Gastroesophageal sphincter (tissue), 4 donors: ENCODE data around the gene HLA-DPB1. TPM values are rescaled to one million over a fixed set of nuclear protein-coding genes. Genes with fewer than 3 reads are reported as not detected.

Source experiments
- ATAC-seq: fragments of 150-250 bp; one replicate; pipeline ENCODE4 v1.9.1; 2016; ENCODE audit warnings: mild to moderate bottlenecking, moderate library complexity
- H3K27ac ChIP-seq, 4 donors: fragments of 200-600 bp; sonication (generic) in 3 of 4; 1 replicate in 3 of 4; 2 replicates in 1 of 4; pipeline ENCODE4 v1.5.1; 2016 to 2019
- H3K27me3 ChIP-seq: fragments of 200-600 bp; sonication (generic); one replicate; pipeline ENCODE4 v1.5.1; 2019
- H3K36me3 ChIP-seq, 2 donors: fragments of 200-600 bp; sonication (generic); one replicate each; pipeline ENCODE4 v1.5.1; 2019; ENCODE audit warnings: control low read depth in 1 of 2
- H3K4me1 ChIP-seq, 3 donors: fragments of 200-600 bp; sonication (generic); 1 replicate in 2 of 3; 2 replicates in 1 of 3; pipeline ENCODE4 v1.5.1; 2016 to 2019; ENCODE audit warnings: control low read depth in 2 of 3
- H3K4me3 ChIP-seq, 2 donors: fragments of 200-600 bp; sonication (generic); one replicate each; pipeline ENCODE4 v1.5.1; 2019; ENCODE audit warnings: mild to moderate bottlenecking in 1 of 2, moderate library complexity in 1 of 2
- H3K9me3 ChIP-seq, 3 donors: fragments of 200-600 bp; sonication (generic); one replicate each; pipeline ENCODE4 v1.5.1; 2017 to 2019; ENCODE audit warnings: control low read depth in 2 of 3
- EP300 ChIP-seq: sonication (generic); formaldehyde crosslinking; IDR thresholded peaks from one replicate; pipeline ENCODE4 v1.6.1; 2017; ENCODE audit warnings: antibody characterized with exemption, mild to moderate bottlenecking
- POLR2A ChIP-seq, 2 donors: fragments of 450-650 bp; IDR thresholded peaks; one replicate each; pipeline ENCODE4 v1.6.1; 2017; ENCODE audit warnings: antibody characterized with exemption in 2 of 2, mild to moderate bottlenecking in 2 of 2, moderate library complexity in 1 of 2
- POLR2AphosphoS5 ChIP-seq: sonication (generic); formaldehyde crosslinking; IDR thresholded peaks from one replicate; pipeline ENCODE4 v1.6.1; 2017; ENCODE audit warnings: antibody characterized with exemption
- WGBS, 2 donors: methylation state at CpG; one replicate each; pipeline ENCODE4 v1.1.5; 2018; ENCODE audit warnings: low coverage in 1 of 2; 5-methylcytosine and 5-hydroxymethylcytosine counted together
- total RNA-seq, 4 donors: library from RNA; depleted of rRNA; stranded (reverse); fragments of >200 nt; gene quantifications; one replicate each; pipeline ENCODE4 v1.1.0, GENCODE V29; 2016
- TF ChIP-seq, protein P1 (sequence below), 4 experiments: fragments of 200-600 bp in 2 of 4; fragments of 450-650 bp in 2 of 4; sonication (generic) in 1 of 4; IDR thresholded peaks; one replicate each; pipeline ENCODE4 v1.5.1; 2017 to 2019; ENCODE audit warnings: antibody characterized with exemption in 4 of 4, mild to moderate bottlenecking in 2 of 4, moderate library complexity in 2 of 4

HLA-DPB1 gene
- total RNA-seq, 4 donors from 2014 or later = 32.1 to 86.3 (median 66.9) TPM

DNA sequence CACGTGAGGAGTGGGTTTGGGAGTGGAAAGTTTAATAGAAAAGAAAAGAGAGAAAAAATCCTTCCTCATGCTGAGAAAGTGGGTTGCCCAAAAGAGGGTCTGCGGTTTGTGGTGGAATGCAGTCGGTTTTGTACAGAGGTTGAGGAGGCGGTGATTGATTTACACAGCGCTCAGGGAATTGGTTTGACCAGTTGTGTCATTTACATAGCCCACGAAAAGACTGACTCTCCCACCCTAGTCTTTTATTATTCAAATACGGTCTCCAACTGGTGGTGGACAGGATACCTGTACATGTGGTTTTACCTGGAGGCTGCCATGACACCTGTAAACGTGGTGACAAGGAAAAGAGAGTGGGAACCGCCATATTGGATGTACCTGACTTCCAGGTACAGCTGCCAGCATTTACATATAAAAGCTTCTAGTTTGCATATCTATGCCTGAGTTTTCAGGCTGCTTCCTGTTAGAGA, 42.1 kb downstream of the HLA-DPB1 start:
- H3K4me3 ChIP-seq = no peak overlapping the region
- H3K9me3 ChIP-seq = no peaks in the 10 kb centered on the region
- WGBS, 2 donors = 13 to 25% methylated on average over 7 to 9 of the region's 9 CpGs
- TF ChIP-seq, protein P1, sequence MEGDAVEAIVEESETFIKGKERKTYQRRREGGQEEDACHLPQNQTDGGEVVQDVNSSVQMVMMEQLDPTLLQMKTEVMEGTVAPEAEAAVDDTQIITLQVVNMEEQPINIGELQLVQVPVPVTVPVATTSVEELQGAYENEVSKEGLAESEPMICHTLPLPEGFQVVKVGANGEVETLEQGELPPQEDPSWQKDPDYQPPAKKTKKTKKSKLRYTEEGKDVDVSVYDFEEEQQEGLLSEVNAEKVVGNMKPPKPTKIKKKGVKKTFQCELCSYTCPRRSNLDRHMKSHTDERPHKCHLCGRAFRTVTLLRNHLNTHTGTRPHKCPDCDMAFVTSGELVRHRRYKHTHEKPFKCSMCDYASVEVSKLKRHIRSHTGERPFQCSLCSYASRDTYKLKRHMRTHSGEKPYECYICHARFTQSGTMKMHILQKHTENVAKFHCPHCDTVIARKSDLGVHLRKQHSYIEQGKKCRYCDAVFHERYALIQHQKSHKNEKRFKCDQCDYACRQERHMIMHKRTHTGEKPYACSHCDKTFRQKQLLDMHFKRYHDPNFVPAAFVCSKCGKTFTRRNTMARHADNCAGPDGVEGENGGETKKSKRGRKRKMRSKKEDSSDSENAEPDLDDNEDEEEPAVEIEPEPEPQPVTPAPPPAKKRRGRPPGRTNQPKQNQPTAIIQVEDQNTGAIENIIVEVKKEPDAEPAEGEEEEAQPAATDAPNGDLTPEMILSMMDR (IDR thresholded peaks at IDR 0.05) = no peak
- no peak for TF ChIP-seq POLR2A (IDR thresholded peaks at IDR 0.05)
- no peak for TF ChIP-seq POLR2AphosphoS5
- no peak for TF ChIP-seq EP300
- no peaks in the 10 kb centered on the region for H3K36me3 ChIP-seq
- no peak for ATAC-seq
- peaks cover 63% of the 10 kb centered on the region for H3K27me3 ChIP-seq
- H3K27ac ChIP-seq = no peak overlapping the region
- peaks cover 0 to 10% (median 4%) of the 10 kb centered on the region in 3 donors for H3K4me1 ChIP-seq

- Histone ChIP-seq H3K27me3 (peaks cover 56% of the 10 kb centered on the region), H3K4me3 (no peak overlapping the region), H3K9me3 (peaks cover 0 to 3% (median 0%) of the 10 kb centered on the region in 3 donors), H3K36me3 (no peaks in the 10 kb centered on the region), H3K4me1 (peaks cover 0 to 10% (median 4%) of the 10 kb centered on the region in 3 donors), H3K27ac (no peak overlapping the region)
- WGBS, 2 donors = 0 to 2% methylated on average over 3 of the region's 3 CpGs
- TF ChIP-seq, protein P1 (IDR thresholded peaks at IDR 0.05) = peak; percentile 85 to 94 (median 86)
- TF ChIP-seq EP300 (no peak), POLR2A (IDR thresholded peaks at IDR 0.05) (no peak)
- no peak for ATAC-seq
Observed at GRCh38 chr6:33118525-33119123, 42.8 kb downstream of the HLA-DPB1 start.

DNA sequence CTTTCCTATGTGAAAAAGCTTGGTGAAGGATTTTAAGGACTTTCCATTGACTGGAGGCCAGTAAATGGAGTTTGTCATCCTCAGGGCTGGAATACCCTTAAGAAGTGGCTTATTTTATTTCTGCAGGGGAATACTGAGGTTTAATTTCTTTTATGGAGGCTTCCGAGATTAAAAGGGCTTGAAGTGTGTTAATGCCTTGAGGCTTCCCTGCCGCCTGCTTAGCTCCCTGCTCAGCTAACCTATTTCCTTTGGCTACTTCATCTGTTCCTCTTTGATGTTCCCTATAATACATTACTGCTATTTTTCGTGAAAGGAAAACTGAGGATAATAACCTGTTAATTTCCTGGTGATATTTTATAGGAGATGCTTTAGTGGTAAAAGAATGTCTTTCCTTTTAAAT, 44.2 kb downstream of the HLA-DPB1 start:
- Histone ChIP-seq H3K4me1 (peaks cover 0 to 10% (median 4%) of the 10 kb centered on the region in 3 donors), H3K9me3 (peaks cover 0 to 10% (median 0%) of the 10 kb centered on the region in 3 donors), H3K4me3 (no peak overlapping the region), H3K27ac (no peak overlapping the region), H3K36me3 (no peaks in the 10 kb centered on the region), H3K27me3 (peaks cover 55% of the 10 kb centered on the region)
- no peak for ATAC-seq
- TF ChIP-seq POLR2A (IDR thresholded peaks at IDR 0.05) = no peak
- 46 to 54% methylated on average over 3 of the region's 3 CpGs for WGBS, 2 donors

DNA sequence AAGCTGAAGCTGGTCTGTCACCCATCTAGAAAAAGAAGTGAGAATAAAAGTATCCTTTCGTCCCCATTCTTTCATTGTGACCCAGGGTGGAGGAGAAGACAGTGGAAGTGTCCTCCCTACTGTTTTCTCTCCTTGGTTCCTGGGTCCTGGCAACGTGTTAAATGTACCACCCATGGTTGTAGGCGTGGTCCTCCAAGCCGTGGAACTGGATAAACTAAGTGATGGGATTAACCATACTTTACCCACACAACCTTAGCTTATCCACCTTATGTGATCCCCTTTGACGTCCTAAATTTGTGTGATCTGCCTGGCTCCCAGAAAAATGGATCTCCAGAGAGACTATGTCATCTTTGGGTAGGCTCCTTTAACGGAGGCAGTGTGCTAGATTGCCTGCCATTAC, 47.4 kb downstream of the HLA-DPB1 start:
- Histone ChIP-seq H3K27ac (no peak overlapping the region), H3K27me3 (peaks cover 31% of the 10 kb centered on the region), H3K36me3 (no peaks in the 10 kb centered on the region), H3K9me3 (peaks cover 0 to 10% (median 0%) of the 10 kb centered on the region in 3 donors), H3K4me1 (no peaks in the 10 kb centered on the region), H3K4me3 (no peak overlapping the region)
- no peak for ATAC-seq
- 68 to 75% methylated on average over 5 to 6 of the region's 6 CpGs for WGBS, 2 donors
- TF ChIP-seq POLR2A (IDR thresholded peaks at IDR 0.05) (no peak), POLR2AphosphoS5 (no peak), EP300 (no peak)
- TF ChIP-seq, protein P1 (IDR thresholded peaks at IDR 0.05) = no peak

DNA sequence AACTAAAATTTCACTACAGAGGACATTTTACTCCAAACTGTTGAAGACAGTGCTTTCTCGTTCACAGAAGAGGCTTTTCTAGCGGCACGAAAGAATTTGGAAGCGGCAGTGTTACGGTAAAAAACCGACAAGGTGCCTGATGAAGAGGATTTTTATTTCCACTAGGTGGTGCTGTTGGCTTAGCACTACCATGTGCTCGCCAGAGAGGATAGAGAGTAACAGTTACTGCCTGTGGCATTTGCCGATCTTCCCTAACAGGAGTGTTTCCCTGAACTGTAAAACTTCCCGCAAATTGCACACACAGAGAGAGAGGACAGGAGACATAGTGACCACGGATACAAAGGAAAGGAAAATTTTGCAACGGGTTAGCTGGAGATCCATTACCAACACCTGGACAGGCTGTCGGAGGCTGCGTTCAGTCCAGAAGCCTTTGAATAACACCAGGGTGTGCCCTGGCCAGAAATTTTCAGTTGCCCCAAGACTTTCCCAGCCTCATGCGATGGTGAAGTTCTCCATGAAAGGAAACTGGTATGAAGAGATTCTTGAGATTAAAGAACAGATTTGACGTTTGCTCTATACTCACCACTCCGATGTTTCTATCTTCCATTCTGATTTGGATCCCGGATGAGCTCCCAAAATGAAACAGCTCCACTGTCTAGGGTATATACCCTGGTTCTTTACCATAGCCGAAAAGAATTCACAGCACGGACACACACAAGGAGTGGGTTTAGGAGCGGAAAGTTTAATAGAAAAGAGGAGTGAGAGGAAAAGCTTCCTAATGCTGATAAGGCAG, 48.1 kb downstream of the HLA-DPB1 start:
- Histone ChIP-seq H3K9me3 (peaks cover 0 to 10% (median 0%) of the 10 kb centered on the region in 3 donors), H3K27ac (no peak overlapping the region), H3K27me3 (peaks cover 32% of the 10 kb centered on the region), H3K4me1 (no peaks in the 10 kb centered on the region), H3K4me3 (no peak overlapping the region), H3K36me3 (no peaks in the 10 kb centered on the region)
- WGBS, 2 donors = 72 to 76% methylated on average over 5 to 14 of the region's 20 CpGs
- no peak for ATAC-seq
- TF ChIP-seq EP300 = no peak
- TF ChIP-seq, protein P1 (IDR thresholded peaks at IDR 0.05) = peak in 3 of 4 experiments; percentile 18 to 19 (median 18)
